LHCN-M2 (cell line): Measurements from ENCODE around the gene MRPS17. TPM values are rescaled to one million over a fixed set of nuclear protein-coding genes. Genes with fewer than 3 reads are reported as not detected.
"Not testable (repeated sequence)": the region's sequence is repeated elsewhere in the genome, so short reads cannot be mapped to it uniquely, and the experiment has no call there.

Experiments used
- DNase-seq: peaks from one replicate; pipeline ENCODE4 v3.0.0-alpha.2; 2012; ENCODE audit warnings: low read depth
- polyA plus RNA-seq: library from polyadenylated mRNA; unstranded; fragments of >200 nt; gene quantifications from one replicate; pipeline ENCODE4 v1.2.1, GENCODE V29; 2012; ENCODE audit warnings: missing spikeins
- total RNA-seq: library from RNA; depleted of rRNA; stranded (reverse); fragments of >200 nt; gene quantifications from 2 replicates; pipeline ENCODE4 v1.2.3, GENCODE V29; 2014; rRNA removed

MRPS17 gene
- total RNA-seq = 18.4 and 19.3 TPM in 2 replicates
- 23.3 TPM for polyA plus RNA-seq

GRCh38 chr7:55951637-55952351, at the start of gene MRPS17:
Gene MRPS17, plus strand, starts transcription at chr7:55951877. Its CDS starts 1,319 bp downstream, at chr7:55953196.
- DNase-seq = peak; percentile 85

GRCh38 chr7:55903985-55904759, 47.5 kb upstream of the MRPS17 start:
- DNase-seq = no peak

GRCh38 chr7:55912748-55913158, 38.9 kb upstream of the MRPS17 start:
- no peak for DNase-seq

- DNase-seq = no peak
These were observed 33.9 kb upstream of the MRPS17 start for GRCh38 chr7:55917771-55918170.

GRCh38 chr7:55928006-55928767, 23.5 kb upstream of the MRPS17 start:
- no peak for DNase-seq

- no peak for DNase-seq
These were observed 20.1 kb upstream of the MRPS17 start for GRCh38 chr7:55931421-55932151.

GRCh38 chr7:55939514-55940123, 12.1 kb upstream of the MRPS17 start:
- no peak for DNase-seq

GRCh38 chr7:55946545-55946944, 5.1 kb upstream of the MRPS17 start:
- no peak for DNase-seq

GRCh38 chr7:55952352-55952671, 635 bp downstream of the MRPS17 start:
- DNase-seq = not testable (repeated sequence)

- no peak for DNase-seq
These were observed 2.2 kb downstream of the MRPS17 start for GRCh38 chr7:55953707-55954475.

GRCh38 chr7:55957190-55957589, 5.5 kb downstream of the MRPS17 start:
- no peak for DNase-seq

- no peak for DNase-seq
These were observed 10.3 kb downstream of the MRPS17 start for GRCh38 chr7:55962014-55962413.

- no peak for DNase-seq
These were observed 12.0 kb downstream of the MRPS17 start for GRCh38 chr7:55963584-55964168.

- DNase-seq = peak; percentile 80
These were observed 12.8 kb downstream of the MRPS17 start, which contains the start of gene NIPSNAP2 for GRCh38 chr7:55964261-55965099. Gene NIPSNAP2, plus strand, starts transcription at chr7:55964585. Its CDS starts 25 bp downstream, at chr7:55964610.

- DNase-seq = no peak
These were observed 13.4 kb downstream of the MRPS17 start for GRCh38 chr7:55965100-55965470.

- no peak for DNase-seq
These were observed 14.2 kb downstream of the MRPS17 start for GRCh38 chr7:55965805-55966421.

- no peak for DNase-seq
These were observed 15.2 kb downstream of the MRPS17 start for GRCh38 chr7:55966851-55967250.

- DNase-seq = no peak
These were observed 17.7 kb downstream of the MRPS17 start for GRCh38 chr7:55969391-55969790.
